HEK293 (cell line): Measurements from ENCODE around the gene PHOX2B.

Source experiments
- CTCF ChIA-PET: fragments of 350-600 bp; formaldehyde crosslinking; extraction: SDS; loops from one replicate; lab custom pipeline; 2021; ENCODE audit warnings: antibody characterized with exemption; lab: Yijun Ruan, JAX
- POLR2A ChIA-PET: fragments of 300-600 bp; formaldehyde crosslinking; extraction: SDS; loops from one replicate; lab custom pipeline; 2020; ENCODE audit warnings: antibody characterized with exemption, inconsistent platforms; lab: Yijun Ruan, JAX
- H3K27ac ChIP-seq: fragments of 200-500 bp; sonication (Bioruptor generic); 2 replicates; pipeline ENCODE4 v1.5.1; 2014; ENCODE audit warnings: low read depth, low read length, control low read depth, inconsistent platforms; ENCODE audit errors: extremely low read depth
- H3K36me3 ChIP-seq, 2 experiments: fragments of 200-500 bp in 1 of 2; sonication (Bioruptor generic) in 1 of 2; 1 replicate in 1 of 2; 2 replicates in 1 of 2; pipeline ENCODE4 v1.5.1; 2014 to 2017; ENCODE audit warnings: inconsistent platforms in 2 of 2, low read length in 2 of 2; ENCODE audit not compliant: control insufficient read depth in 2 of 2, insufficient read depth in 1 of 2
- H3K4me1 ChIP-seq: fragments of 200-500 bp; sonication (Bioruptor generic); 2 replicates; pipeline ENCODE4 v1.5.1; 2014; ENCODE audit warnings: mild to moderate bottlenecking, low read length, inconsistent platforms; ENCODE audit not compliant: control insufficient read depth, insufficient read depth
- H3K4me3 ChIP-seq: 2 replicates; pipeline ENCODE4 v1.5.1; 2011; ENCODE audit warnings: low read depth, mild to moderate bottlenecking, control low read depth, low read length, moderate library complexity
- H3K9me3 ChIP-seq: fragments of 200-500 bp; sonication (Bioruptor generic); 2 replicates; pipeline ENCODE4 v1.5.1; 2014; ENCODE audit warnings: low read depth, low read length, inconsistent platforms; ENCODE audit not compliant: control insufficient read depth, insufficient read depth
- BCL11B ChIP-seq: fragments of 450-650 bp; formaldehyde crosslinking; IDR thresholded peaks from 2 replicates; pipeline ENCODE4 v1.5.1; 2016; ENCODE audit warnings: low read depth, missing biosample characterization, missing genetic modification characterization
- EGR2 ChIP-seq: fragments of 450-650 bp; formaldehyde crosslinking; IDR thresholded peaks from 2 replicates; pipeline ENCODE4 v1.5.1; 2016; ENCODE audit warnings: low read depth, missing biosample characterization, missing genetic modification characterization
- KLF10 ChIP-seq: fragments of 450-650 bp; IDR thresholded peaks from 2 replicates; pipeline ENCODE4 v1.5.1; 2018; ENCODE audit warnings: missing biosample characterization, mild to moderate bottlenecking, missing genetic modification characterization
- REPIN1 ChIP-seq: fragments of 450-650 bp; formaldehyde crosslinking; IDR thresholded peaks from 2 replicates; pipeline ENCODE4 v1.5.1; 2017; ENCODE audit warnings: missing biosample characterization, missing genetic modification characterization, low read depth
- ZBTB48 ChIP-seq: fragments of 450-650 bp; formaldehyde crosslinking; IDR thresholded peaks from 2 replicates; pipeline ENCODE4 v1.5.1; 2016; ENCODE audit warnings: missing biosample characterization, missing genetic modification characterization
- ZNF121 ChIP-seq: fragments of 450-650 bp; formaldehyde crosslinking; IDR thresholded peaks from 2 replicates; pipeline ENCODE4 v1.5.1; 2016; ENCODE audit warnings: missing biosample characterization, missing genetic modification characterization
- ZNF133 ChIP-seq: fragments of 450-650 bp; formaldehyde crosslinking; IDR thresholded peaks from 2 replicates; pipeline ENCODE4 v1.5.1; 2016; ENCODE audit warnings: missing biosample characterization, missing genetic modification characterization
- ZNF140 ChIP-seq: fragments of 450-650 bp; formaldehyde crosslinking; IDR thresholded peaks from 2 replicates; pipeline ENCODE4 v1.5.1; 2016; ENCODE audit warnings: missing biosample characterization, missing genetic modification characterization
- ZNF175 ChIP-seq: fragments of 450-650 bp; formaldehyde crosslinking; IDR thresholded peaks from 2 replicates; pipeline ENCODE4 v1.5.1; 2016; ENCODE audit warnings: missing biosample characterization, missing genetic modification characterization
- ZNF266 ChIP-seq: fragments of 450-650 bp; formaldehyde crosslinking; IDR thresholded peaks from 2 replicates; pipeline ENCODE4 v1.5.1; 2016; ENCODE audit warnings: missing biosample characterization, missing genetic modification characterization, low read depth
- ZNF324 ChIP-seq: fragments of 450-650 bp; formaldehyde crosslinking; IDR thresholded peaks from 2 replicates; pipeline ENCODE4 v1.5.1; 2016; ENCODE audit warnings: missing biosample characterization, missing genetic modification characterization
- ZNF521 ChIP-seq: fragments of 450-650 bp; formaldehyde crosslinking; IDR thresholded peaks from 2 replicates; pipeline ENCODE4 v1.5.1; 2017; ENCODE audit warnings: missing biosample characterization, mild to moderate bottlenecking, missing genetic modification characterization
- ZNF529 ChIP-seq: fragments of 450-650 bp; formaldehyde crosslinking; IDR thresholded peaks from 2 replicates; pipeline ENCODE4 v1.5.1; 2017; ENCODE audit warnings: missing genetic modification characterization, missing biosample characterization; ENCODE audit not compliant: insufficient replicate concordance
- ZNF610 ChIP-seq: fragments of 450-650 bp; formaldehyde crosslinking; IDR thresholded peaks from 2 replicates; pipeline ENCODE4 v1.5.1; 2016; ENCODE audit warnings: missing biosample characterization, missing genetic modification characterization, borderline replicate concordance
- ZNF660 ChIP-seq: fragments of 450-650 bp; IDR thresholded peaks from 2 replicates; pipeline ENCODE4 v1.5.1; 2018; ENCODE audit warnings: missing biosample characterization, mild to moderate bottlenecking, missing genetic modification characterization
- TF ChIP-seq, protein P1 (sequence below): sonication (generic); formaldehyde crosslinking; IDR thresholded peaks from 2 replicates; pipeline ENCODE4 v1.8.1; 2022; ENCODE audit warnings: mild to moderate bottlenecking, moderate library complexity, missing genetic modification reagents
- TF ChIP-seq, protein P2 (sequence below): fragments of 450-650 bp; formaldehyde crosslinking; IDR thresholded peaks from 2 replicates; pipeline ENCODE4 v1.5.1; 2016; ENCODE audit warnings: missing biosample characterization, missing genetic modification characterization
- TF ChIP-seq, protein P3 (sequence below): fragments of 450-650 bp; formaldehyde crosslinking; IDR thresholded peaks from 2 replicates; pipeline ENCODE4 v1.5.1; 2017; ENCODE audit warnings: missing biosample characterization, missing genetic modification characterization
- TF ChIP-seq, protein P4 (sequence below): fragments of 450-650 bp; formaldehyde crosslinking; conservative IDR thresholded peaks from 2 replicates; pipeline ENCODE4 v1.5.1; 2016; ENCODE audit warnings: low read depth, missing biosample characterization, missing genetic modification characterization

The PHOX2B gene

DNA sequence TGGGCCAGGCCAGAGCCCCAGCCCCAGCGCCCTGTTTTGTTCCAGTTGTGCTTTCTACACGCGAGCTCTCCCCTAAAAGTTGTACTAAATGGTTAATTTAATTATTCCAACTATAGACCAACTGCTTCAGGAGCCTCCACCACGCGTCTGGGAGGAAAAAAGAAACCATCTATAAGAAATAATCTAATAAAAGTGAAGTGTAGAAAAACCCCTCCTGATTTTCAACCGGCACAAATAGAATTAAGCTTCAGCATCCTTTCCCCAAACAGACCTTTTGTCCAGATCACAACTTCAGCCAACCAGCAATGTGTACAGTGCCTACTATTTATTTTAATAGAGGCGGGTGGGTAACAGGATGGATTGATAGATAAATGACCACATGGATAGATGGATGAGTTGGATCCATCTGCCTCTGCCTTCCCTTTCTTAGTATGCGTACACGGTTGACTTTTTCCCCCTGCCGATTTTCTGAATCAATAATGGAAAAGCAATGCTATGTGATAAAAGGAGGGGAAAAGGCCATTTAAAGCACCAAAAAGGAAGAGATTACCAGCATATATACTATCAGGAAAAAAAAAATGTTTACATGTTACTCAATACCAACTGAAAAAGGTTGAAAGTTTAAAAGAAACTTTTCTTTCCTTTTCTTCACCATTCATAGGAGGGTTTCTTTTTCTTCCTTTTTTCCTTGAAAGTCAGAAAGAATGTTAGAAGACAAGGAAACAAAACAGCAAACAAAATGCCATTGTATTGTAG lies 3.7 kb upstream of the PHOX2B start:
- Histone ChIP-seq H3K9me3 (no peaks in the 10 kb centered on the region), H3K36me3 (no peaks in the 10 kb centered on the region), H3K27ac (no peak overlapping the region), H3K4me1 (no peaks in the 10 kb centered on the region), H3K4me3 (no peak overlapping the region)
- ChIA-PET POLR2A (no interaction called here), CTCF (no interaction called here)
- TF ChIP-seq, protein P1, sequence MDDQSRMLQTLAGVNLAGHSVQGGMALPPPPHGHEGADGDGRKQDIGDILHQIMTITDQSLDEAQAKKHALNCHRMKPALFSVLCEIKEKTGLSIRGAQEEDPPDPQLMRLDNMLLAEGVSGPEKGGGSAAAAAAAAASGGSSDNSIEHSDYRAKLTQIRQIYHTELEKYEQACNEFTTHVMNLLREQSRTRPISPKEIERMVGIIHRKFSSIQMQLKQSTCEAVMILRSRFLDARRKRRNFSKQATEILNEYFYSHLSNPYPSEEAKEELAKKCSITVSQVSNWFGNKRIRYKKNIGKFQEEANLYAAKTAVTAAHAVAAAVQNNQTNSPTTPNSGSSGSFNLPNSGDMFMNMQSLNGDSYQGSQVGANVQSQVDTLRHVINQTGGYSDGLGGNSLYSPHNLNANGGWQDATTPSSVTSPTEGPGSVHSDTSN (CRISPR knock-in tag) = no peak
- TF ChIP-seq ZNF660 (tag by site-specific recombination) (no peak), BCL11B (tag by site-specific recombination) (no peak), ZNF133 (tag by site-specific recombination) (no peak), REPIN1 (tag by site-specific recombination) (no peak), ZBTB48 (tag by site-specific recombination) (no peak), ZNF324 (tag by site-specific recombination) (no peak), ZNF529 (tag by site-specific recombination) (no peak)
- TF ChIP-seq, protein P2, sequence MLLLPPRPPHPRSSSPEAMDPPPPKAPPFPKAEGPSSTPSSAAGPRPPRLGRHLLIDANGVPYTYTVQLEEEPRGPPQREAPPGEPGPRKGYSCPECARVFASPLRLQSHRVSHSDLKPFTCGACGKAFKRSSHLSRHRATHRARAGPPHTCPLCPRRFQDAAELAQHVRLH (tag by site-specific recombination) = no peak
- TF ChIP-seq, protein P3, sequence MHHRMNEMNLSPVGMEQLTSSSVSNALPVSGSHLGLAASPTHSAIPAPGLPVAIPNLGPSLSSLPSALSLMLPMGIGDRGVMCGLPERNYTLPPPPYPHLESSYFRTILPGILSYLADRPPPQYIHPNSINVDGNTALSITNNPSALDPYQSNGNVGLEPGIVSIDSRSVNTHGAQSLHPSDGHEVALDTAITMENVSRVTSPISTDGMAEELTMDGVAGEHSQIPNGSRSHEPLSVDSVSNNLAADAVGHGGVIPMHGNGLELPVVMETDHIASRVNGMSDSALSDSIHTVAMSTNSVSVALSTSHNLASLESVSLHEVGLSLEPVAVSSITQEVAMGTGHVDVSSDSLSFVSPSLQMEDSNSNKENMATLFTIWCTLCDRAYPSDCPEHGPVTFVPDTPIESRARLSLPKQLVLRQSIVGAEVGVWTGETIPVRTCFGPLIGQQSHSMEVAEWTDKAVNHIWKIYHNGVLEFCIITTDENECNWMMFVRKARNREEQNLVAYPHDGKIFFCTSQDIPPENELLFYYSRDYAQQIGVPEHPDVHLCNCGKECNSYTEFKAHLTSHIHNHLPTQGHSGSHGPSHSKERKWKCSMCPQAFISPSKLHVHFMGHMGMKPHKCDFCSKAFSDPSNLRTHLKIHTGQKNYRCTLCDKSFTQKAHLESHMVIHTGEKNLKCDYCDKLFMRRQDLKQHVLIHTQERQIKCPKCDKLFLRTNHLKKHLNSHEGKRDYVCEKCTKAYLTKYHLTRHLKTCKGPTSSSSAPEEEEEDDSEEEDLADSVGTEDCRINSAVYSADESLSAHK = no peak

DNA sequence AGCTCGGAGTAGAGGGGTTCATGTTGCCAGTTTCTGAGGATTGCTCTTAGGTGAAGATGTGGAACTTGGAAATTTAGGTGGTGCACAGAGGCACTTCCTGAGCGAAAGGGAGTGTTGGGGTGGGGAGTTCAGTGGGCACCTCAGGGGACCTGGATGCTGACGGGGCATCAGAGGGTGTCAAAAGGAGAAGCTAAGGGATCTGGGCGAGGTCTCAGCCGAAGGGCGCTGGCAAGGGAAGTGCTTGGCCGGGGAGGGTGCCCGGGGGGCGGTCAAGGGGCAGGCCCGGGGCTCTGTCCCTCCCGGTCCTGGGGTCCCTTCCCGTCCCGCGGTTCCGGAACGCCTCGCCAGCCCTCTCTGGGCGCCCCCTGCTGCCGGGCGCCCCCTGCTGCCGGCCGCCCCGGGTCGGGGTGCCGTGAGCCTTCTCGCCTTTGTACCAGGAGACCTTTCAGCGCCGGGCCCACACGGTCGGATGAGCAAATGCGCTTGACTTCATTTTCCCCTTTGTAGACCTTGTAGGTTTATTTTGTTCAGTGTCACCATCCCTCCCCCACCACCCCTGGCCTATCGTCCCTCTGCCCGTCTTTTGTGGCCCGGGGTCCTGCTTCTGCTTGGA lies 3.0 kb upstream of the PHOX2B start:
- no peak for TF ChIP-seq ZNF175
- TF ChIP-seq, protein P4, sequence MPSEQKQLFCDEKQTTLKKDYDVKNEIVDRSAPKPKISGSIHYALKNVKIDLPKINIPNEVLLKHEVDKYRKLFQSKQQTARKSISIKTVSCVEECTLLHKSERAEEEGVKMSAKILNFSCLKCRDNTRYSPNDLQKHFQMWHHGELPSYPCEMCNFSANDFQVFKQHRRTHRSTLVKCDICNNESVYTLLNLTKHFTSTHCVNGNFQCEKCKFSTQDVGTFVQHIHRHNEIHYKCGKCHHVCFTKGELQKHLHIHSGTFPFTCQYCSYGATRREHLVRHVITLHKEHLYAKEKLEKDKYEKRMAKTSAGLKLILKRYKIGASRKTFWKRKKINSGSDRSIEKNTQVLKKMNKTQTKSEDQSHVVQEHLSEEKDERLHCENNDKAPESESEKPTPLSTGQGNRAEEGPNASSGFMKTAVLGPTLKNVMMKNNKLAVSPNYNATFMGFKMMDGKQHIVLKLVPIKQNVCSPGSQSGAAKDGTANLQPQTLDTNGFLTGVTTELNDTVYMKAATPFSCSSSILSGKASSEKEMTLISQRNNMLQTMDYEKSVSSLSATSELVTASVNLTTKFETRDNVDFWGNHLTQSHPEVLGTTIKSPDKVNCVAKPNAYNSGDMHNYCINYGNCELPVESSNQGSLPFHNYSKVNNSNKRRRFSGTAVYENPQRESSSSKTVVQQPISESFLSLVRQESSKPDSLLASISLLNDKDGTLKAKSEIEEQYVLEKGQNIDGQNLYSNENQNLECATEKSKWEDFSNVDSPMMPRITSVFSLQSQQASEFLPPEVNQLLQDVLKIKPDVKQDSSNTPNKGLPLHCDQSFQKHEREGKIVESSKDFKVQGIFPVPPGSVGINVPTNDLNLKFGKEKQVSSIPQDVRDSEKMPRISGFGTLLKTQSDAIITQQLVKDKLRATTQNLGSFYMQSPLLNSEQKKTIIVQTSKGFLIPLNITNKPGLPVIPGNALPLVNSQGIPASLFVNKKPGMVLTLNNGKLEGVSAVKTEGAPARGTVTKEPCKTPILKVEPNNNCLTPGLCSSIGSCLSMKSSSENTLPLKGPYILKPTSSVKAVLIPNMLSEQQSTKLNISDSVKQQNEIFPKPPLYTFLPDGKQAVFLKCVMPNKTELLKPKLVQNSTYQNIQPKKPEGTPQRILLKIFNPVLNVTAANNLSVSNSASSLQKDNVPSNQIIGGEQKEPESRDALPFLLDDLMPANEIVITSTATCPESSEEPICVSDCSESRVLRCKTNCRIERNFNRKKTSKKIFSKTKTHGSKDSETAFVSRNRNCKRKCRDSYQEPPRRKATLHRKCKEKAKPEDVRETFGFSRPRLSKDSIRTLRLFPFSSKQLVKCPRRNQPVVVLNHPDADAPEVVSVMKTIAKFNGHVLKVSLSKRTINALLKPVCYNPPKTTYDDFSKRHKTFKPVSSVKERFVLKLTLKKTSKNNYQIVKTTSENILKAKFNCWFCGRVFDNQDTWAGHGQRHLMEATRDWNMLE (tag by site-specific recombination) = no peak
- no peak for TF ChIP-seq ZNF610
- no peak for TF ChIP-seq EGR2 (tag by site-specific recombination)
- no peak for TF ChIP-seq ZNF521 (tag by site-specific recombination)
- no peak for TF ChIP-seq ZNF121
- no peak for TF ChIP-seq ZNF140 (tag by site-specific recombination)
- no peak for TF ChIP-seq ZNF266 (tag by site-specific recombination)
- no peak for TF ChIP-seq KLF10 (tag by site-specific recombination)
- no peaks in the 10 kb centered on the region for H3K9me3 ChIP-seq
- no peaks in the 10 kb centered on the region for H3K36me3 ChIP-seq
- CTCF ChIA-PET = no interaction called here
- no peak overlapping the region for H3K27ac ChIP-seq
- POLR2A ChIA-PET = no interaction called here
- H3K4me3 ChIP-seq = no peak overlapping the region
- no peaks in the 10 kb centered on the region for H3K4me1 ChIP-seq
